Muscle layer of colon (tissue), 2 donors: ENCODE results near the gene SSBP4.
A peak's percentile ranks its signal among the peaks of the same experiment; 100 is the strongest.
"Not testable (repeated sequence)": the region's sequence is repeated elsewhere in the genome, so short reads cannot be mapped to it uniquely, and the experiment has no call there.

Experiments used
- H3K27ac ChIP-seq: one replicate; pipeline ENCODE4 v1.7.0; 2013; ENCODE audit warnings: low read depth, mild to moderate bottlenecking, low read length, moderate library complexity
- H3K27me3 ChIP-seq, 2 donors: one replicate each; pipeline ENCODE4 v1.7.0; 2013; ENCODE audit warnings: low read length in 2 of 2, mild to moderate bottlenecking in 2 of 2; ENCODE audit not compliant: insufficient read depth in 2 of 2, control insufficient read depth in 1 of 2
- H3K36me3 ChIP-seq: one replicate; pipeline ENCODE4 v1.7.0; 2013; ENCODE audit warnings: mild to moderate bottlenecking, low read length; ENCODE audit not compliant: insufficient read depth
- H3K4me1 ChIP-seq: one replicate; pipeline ENCODE4 v1.7.0; 2013; ENCODE audit warnings: mild to moderate bottlenecking, low read length; ENCODE audit not compliant: insufficient read depth
- H3K4me3 ChIP-seq, 2 donors: one replicate each; pipeline ENCODE4 v1.7.0; 2013; ENCODE audit warnings: low read length in 2 of 2, low read depth in 1 of 2, mild to moderate bottlenecking in 1 of 2, moderate library complexity in 1 of 2
- H3K9ac ChIP-seq: one replicate; pipeline ENCODE4 v1.7.0; 2013; ENCODE audit warnings: low read length
- H3K9me3 ChIP-seq: one replicate; pipeline ENCODE4 v1.7.0; 2013; ENCODE audit warnings: mild to moderate bottlenecking, low read length
- donor health status: abdominal sarcoma.
- donor health status: Adenocarcinoma of cecum.

The SSBP4 gene

DNA sequence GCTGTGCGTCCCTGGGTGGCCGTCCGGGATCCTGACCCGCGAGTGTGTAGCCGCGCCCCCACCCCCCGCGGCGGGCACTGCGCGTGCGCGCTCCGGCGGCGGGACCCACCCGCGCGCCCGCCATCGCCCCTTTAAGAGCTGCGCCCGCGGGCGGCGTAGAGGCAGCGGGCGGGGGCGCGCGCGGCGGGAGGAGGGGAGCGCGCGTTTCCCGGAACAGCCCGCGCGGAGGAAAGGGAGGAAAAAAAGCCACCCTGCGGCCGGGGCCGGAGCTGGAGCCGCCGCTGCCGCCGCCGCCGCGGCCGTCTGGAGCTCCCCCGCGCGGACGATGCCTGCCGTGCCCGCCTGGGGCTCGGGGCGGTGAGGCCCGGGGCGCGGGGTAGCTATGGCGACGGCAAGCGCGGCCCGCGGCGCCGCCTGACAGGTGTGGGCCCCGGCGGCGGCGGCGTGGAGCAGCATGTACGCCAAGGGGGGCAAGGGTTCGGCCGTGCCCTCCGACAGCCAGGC, at the start of gene SSBP4:
TSS of gene SSBP4 (plus strand) at position 204 of the 504 bp plus-strand sequence. CDS start at position 455, 251 bp downstream.
- Histone ChIP-seq H3K9ac (peak within 1 kb of the TSS; percentile 27), H3K27ac (peak within 1 kb of the TSS; percentile 91), H3K27me3 (peaks cover 0 to 13% of the 10 kb centered on the region in 2 donors), H3K9me3 (no peaks in the 10 kb centered on the region), H3K4me1 (peaks cover 44% of the 10 kb centered on the region), H3K4me3 (peak within 1 kb of the TSS; percentile 59 to 74), H3K36me3 (no peaks in the 10 kb centered on the region)

GRCh38 chr19:18373407-18373891, 45.7 kb upstream of the SSBP4 start:
- Histone ChIP-seq H3K36me3 (no peaks in the 10 kb centered on the region), H3K4me1 (peaks cover 9% of the 10 kb centered on the region), H3K9me3 (no peaks in the 10 kb centered on the region), H3K27ac (peak overlapping the region; percentile 50), H3K27me3 (no peaks in the 10 kb centered on the region), H3K9ac (no peak overlapping the region), H3K4me3 (peak overlapping the region in 1 of 2 donors; percentile 3)

DNA sequence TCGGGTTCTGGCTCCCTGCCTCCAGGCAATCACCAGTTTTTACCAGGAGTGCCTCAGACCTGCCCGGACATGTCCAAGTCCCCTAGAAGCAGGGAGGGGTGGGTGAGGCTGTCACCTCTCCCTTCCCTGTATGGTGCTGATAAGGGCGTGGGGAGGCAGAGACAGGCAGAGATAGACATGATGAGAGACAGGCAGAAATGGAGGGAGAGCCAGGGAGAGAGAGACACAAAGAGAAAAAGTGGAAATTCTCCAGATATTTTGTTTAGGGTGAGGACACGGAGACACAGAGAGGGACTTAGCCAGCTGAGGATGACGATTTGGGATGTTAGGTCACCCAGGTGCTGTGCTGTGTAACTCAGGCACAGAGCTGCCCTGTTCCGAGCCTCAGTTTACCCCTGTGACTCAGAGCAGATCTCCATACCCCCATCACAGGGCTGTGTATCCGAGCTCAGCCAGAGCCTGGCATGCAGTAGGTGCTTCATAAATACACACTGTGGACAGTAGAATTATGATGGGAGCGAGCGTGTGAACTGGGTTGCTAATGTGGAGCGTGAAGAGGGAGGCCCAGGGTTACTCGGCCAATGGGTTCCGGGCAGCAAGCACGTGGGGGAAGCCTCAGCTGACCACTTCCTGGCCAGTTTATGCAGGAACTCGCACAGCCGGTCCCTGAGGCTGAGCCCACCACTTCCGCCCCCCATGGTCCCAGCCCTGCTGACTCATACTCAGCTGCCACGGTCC, 45.1 kb upstream of the SSBP4 start:
- H3K27ac ChIP-seq = peak overlapping the region; percentile 50
- peaks cover 9% of the 10 kb centered on the region for H3K4me1 ChIP-seq
- H3K9ac ChIP-seq = peak overlapping the region; percentile 16
- H3K9me3 ChIP-seq = no peaks in the 10 kb centered on the region
- no peaks in the 10 kb centered on the region for H3K27me3 ChIP-seq
- H3K4me3 ChIP-seq = peak overlapping the region; percentile 3
- no peaks in the 10 kb centered on the region for H3K36me3 ChIP-seq

GRCh38 chr19:18377026-18377425, 42.2 kb upstream of the SSBP4 start:
- no peak overlapping the region for H3K9ac ChIP-seq
- H3K4me1 ChIP-seq = peaks cover 14% of the 10 kb centered on the region
- no peaks in the 10 kb centered on the region for H3K36me3 ChIP-seq
- H3K27me3 ChIP-seq = no peaks in the 10 kb centered on the region
- no peak overlapping the region for H3K4me3 ChIP-seq
- H3K27ac ChIP-seq = no peak overlapping the region
- no peaks in the 10 kb centered on the region for H3K9me3 ChIP-seq

- H3K9me3 ChIP-seq = no peaks in the 10 kb centered on the region
- peaks cover 5% of the 10 kb centered on the region for H3K4me1 ChIP-seq
- H3K27ac ChIP-seq = peak overlapping the region; percentile 35
- no peaks in the 10 kb centered on the region for H3K36me3 ChIP-seq
- H3K27me3 ChIP-seq = no peaks in the 10 kb centered on the region
- no peak overlapping the region for H3K4me3 ChIP-seq
- no peak overlapping the region for H3K9ac ChIP-seq
These were observed 39.1 kb upstream of the SSBP4 start for GRCh38 chr19:18379803-18380747.

DNA sequence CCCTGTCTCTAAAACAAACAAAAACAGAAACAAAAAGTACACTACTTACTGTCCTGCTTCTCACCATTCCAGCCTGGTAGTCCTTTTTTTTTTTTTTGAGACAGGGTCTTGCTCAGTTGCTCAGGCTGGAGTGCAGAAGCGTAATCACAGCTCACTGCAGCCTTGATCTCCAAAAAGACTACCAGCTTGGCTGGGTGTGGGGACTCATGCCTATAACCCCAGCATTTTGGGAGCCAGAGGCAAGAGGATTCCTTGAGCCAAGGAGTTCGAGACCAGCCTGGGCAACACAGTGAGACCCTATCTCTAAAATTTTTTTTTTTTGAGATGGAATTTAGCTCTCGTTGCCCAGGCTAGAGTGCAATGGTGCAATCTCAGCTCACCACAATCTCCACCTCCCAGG, 38.4 kb upstream of the SSBP4 start:
- H3K4me3 ChIP-seq = no peak overlapping the region
- no peak overlapping the region for H3K9ac ChIP-seq
- H3K9me3 ChIP-seq = no peaks in the 10 kb centered on the region
- H3K27ac ChIP-seq = peak overlapping the region; percentile 35
- peaks cover 0 to 4% of the 10 kb centered on the region in 2 donors for H3K27me3 ChIP-seq
- no peaks in the 10 kb centered on the region for H3K36me3 ChIP-seq
- peaks cover 9% of the 10 kb centered on the region for H3K4me1 ChIP-seq

DNA sequence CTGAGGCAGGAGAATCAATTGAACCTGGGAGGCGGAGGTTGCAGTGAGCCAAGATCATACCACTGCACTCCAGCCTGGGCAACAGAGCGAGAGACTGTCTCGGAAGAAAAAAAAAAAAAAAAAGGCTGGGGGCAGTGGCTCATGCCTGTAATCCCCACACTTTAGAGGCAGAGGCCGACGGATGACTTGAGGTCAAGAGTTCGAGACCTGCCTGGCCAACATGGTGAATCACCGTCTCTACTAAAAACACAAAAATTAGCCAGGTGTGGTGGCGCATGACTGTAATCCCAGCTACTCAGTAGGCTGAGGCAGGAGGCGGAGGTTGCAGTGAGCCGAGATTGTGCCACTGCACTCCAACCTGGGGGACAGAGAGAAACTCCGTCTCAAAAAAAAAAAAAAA, 35.6 kb upstream of the SSBP4 start:
- not testable (repeated sequence) for H3K4me3 ChIP-seq, H3K36me3 ChIP-seq, H3K9ac ChIP-seq, H3K9me3 ChIP-seq, H3K27me3 ChIP-seq, H3K27ac ChIP-seq
- H3K4me1 ChIP-seq = peaks cover 11% of the 10 kb centered on the region

DNA sequence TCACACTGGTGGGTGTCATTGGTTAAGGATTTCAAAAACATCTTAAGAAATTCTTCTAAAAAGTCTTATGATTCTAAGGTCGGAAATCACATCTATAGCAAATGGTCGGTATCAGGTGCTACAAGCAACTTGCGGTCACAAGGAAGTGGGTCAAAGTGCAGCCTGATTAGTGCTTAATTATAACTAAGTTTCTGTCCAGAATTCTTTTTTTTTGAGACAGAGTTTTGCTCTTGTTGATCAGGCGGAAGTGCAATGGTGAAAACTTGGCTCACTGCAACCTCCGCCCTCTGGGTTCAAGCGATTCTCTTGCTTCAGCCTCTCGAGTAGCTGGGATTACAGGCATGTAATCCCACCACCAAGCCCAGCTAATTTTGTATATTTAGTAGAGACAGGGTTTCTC, 34.4 kb upstream of the SSBP4 start:
- Histone ChIP-seq H3K36me3 (no peaks in the 10 kb centered on the region), H3K27me3 (peaks cover 0 to 5% of the 10 kb centered on the region in 2 donors), H3K9ac (no peak overlapping the region), H3K27ac (no peak overlapping the region), H3K9me3 (no peaks in the 10 kb centered on the region), H3K4me1 (peaks cover 11% of the 10 kb centered on the region), H3K4me3 (no peak overlapping the region)

- Histone ChIP-seq H3K4me3 (no peak overlapping the region), H3K27ac (peak overlapping the region; percentile 3), H3K36me3 (no peaks in the 10 kb centered on the region), H3K9ac (no peak overlapping the region), H3K27me3 (peaks cover 0 to 5% of the 10 kb centered on the region in 2 donors), H3K9me3 (no peaks in the 10 kb centered on the region), H3K4me1 (peaks cover 6% of the 10 kb centered on the region)
These were observed 33.9 kb upstream of the SSBP4 start for GRCh38 chr19:18385359-18385674.

DNA sequence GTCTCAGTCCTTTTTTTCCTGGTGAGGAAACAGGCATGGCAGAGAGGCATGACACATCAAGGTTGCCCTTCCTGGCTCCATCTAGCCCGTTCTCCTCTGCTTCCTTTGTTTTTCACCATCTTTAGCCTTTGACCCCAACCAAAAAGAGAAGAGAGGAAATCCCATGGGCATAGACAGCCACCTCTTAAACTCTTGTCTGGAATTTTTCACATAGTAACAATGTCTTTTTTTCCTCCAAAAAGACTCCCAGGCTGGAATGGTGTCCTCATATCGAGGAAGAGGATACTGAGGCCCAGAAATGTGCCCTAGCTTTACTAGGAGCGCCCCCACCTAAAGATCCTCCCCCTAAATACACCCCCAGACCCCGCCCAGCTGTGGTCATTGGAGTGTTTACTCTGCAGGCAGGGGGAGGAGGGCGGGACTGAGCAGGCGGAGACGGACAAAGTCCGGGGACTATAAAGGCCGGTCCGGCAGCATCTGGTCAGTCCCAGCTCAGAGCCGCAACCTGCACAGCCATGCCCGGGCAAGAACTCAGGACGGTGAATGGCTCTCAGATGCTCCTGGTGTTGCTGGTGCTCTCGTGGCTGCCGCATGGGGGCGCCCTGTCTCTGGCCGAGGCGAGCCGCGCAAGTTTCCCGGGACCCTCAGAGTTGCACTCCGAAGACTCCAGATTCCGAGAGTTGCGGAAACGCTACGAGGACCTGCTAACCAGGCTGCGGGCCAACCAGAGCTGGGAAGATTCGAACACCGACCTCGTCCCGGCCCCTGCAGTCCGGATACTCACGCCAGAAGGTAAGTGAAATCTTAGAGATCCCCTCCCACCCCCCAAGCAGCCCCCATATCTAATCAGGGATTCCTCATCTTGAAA, 33.3 kb upstream of the SSBP4 start, which contains the start of gene GDF15:
TSS of gene GDF15 (plus strand) at position 484 of the 868 bp plus-strand sequence. CDS start at position 516, 32 bp downstream.
- Histone ChIP-seq H3K27ac (peak within 1 kb of the TSS; percentile 23), H3K9ac (peak within 1 kb of the TSS; percentile 44)

More for the DNA sequence above, 33.3 kb upstream of the SSBP4 start, which contains the start of gene GDF15:
- Histone ChIP-seq H3K4me3 (no peak within 1 kb of the TSS), H3K4me1 (peaks cover 6% of the 10 kb centered on the region), H3K9me3 (no peaks in the 10 kb centered on the region), H3K27me3 (peaks cover 0 to 5% of the 10 kb centered on the region in 2 donors), H3K36me3 (no peaks in the 10 kb centered on the region)
